ENCODE measurements around the gene CLEC4D.

The CLEC4D gene

DNA sequence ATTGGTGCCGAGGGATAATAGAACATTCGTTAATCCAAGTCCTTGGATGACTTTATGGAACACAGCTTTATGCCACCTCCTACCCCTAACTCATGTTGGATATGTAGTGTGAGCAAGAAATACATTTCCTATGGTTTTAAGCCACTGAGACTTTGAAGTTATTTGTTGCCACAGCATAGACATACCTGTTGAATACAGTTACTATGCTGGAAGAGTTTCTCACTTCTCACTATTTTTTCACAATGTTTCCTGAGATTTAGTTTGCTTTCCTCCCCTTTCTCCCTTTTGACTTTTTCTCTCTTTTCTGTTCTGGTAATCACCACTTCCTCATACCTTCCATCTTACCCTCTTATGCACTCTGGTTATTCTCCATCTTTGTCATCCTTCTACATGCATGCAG lies 34.9 kb downstream of the CLEC4D start:
- H3K4me3 ChIP-seq (replicated peaks in 1 of 2; ENCODE audit: low read depth in 2 of 2, low read length in 2 of 2) = no peak overlapping the region
- DNase-seq (ENCODE audit: low read depth in 2 of 2) = no peak
- TF ChIP-seq, protein P1, sequence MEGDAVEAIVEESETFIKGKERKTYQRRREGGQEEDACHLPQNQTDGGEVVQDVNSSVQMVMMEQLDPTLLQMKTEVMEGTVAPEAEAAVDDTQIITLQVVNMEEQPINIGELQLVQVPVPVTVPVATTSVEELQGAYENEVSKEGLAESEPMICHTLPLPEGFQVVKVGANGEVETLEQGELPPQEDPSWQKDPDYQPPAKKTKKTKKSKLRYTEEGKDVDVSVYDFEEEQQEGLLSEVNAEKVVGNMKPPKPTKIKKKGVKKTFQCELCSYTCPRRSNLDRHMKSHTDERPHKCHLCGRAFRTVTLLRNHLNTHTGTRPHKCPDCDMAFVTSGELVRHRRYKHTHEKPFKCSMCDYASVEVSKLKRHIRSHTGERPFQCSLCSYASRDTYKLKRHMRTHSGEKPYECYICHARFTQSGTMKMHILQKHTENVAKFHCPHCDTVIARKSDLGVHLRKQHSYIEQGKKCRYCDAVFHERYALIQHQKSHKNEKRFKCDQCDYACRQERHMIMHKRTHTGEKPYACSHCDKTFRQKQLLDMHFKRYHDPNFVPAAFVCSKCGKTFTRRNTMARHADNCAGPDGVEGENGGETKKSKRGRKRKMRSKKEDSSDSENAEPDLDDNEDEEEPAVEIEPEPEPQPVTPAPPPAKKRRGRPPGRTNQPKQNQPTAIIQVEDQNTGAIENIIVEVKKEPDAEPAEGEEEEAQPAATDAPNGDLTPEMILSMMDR (IDR thresholded peaks at IDR 0.05; ENCODE audit: low read depth, low read length) = no peak

DNA sequence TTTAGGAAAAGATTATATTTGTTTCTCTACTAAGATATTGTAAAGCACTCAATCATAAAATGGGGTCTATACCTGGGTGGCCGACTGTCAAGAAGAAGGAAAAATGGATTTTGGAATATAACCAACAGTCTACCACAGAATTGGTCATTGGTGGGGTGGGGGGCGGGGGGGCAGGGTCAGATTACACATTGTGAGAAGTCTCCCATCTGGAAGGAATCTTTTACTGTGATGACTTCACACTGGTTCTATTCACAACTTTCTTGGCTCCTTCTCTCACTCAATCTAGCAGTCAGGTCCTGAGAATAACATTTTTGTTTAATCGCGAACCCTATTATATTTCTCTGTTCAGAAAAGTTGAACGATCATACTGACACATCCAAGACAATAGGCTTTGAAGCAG lies 36.1 kb downstream of the CLEC4D start:
- no peak overlapping the region for H3K4me3 ChIP-seq (replicated peaks in 1 of 2; ENCODE audit: low read depth in 2 of 2, low read length in 2 of 2)
- TF ChIP-seq, protein P1 (IDR thresholded peaks at IDR 0.05; ENCODE audit: low read depth, low read length) = no peak
- DNase-seq (ENCODE audit: low read depth in 2 of 2) = no peak

DNA sequence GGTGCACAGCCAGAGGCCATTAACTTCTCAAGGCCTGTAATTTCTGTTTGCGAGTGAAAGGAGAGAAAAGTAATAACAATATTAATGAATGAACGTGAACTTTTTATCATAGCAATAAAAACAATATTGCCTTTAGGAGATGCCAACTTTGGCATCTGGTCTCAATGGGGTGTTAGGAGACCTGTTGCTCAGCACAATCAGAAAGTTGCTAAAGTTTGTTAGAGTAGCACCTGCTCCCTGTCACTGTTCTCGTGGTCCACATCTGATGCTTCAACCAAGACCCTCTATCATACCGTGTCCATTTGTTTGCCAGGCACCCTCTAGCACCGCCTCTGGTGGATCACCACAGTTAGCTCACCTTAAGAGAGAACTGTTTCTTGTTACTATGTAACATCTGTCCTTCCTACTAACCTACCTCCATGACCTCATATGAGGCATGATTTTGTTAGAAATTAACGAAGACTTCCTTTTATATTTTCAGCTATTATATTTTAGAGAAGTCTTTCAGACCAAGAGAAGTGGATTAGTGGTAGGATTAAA lies 39.9 kb downstream of the CLEC4D start:
- TF ChIP-seq, protein P1 (IDR thresholded peaks at IDR 0.05; ENCODE audit: low read depth, low read length) = no peak
- DNase-seq (ENCODE audit: low read depth in 2 of 2) = no peak

DNA sequence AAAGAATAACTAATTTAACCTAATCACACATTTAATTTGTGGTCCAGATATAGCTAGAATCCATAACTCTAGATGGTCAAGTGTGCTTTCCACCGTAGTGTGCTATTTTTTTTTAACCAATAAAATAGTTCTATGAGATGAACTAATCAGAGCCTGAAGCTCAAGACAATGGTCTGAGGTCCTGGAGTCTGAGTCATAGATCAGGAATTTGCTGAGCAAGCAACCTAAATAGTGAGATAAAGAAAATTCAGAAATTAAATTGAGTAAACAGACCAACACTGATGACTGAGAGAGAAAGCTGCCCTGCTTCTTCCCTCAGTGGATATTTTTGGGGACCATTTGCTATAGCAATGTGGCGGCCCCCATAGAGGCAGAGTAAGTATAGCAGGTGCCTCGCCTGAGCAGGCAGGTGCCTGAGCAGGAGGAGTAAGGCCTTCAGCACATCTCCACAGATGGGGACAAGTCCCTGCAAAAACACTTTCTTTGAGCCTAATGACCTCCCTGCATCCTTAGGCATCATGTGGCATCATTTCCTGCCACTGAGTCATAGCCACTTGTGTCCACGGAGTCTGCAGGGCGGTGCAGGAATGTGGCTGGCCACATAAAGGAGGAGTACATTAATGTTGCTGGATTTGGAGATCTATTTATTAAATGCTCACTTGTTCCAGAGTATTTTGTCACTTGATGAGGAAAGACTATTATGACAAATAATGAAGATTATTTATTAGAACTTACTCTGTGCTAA lies 41.3 kb downstream of the CLEC4D start:
- DNase-seq (ENCODE audit: low read depth in 2 of 2) = peak; percentile 35 to 61
- TF ChIP-seq, protein P1 (IDR thresholded peaks at IDR 0.05; ENCODE audit: low read depth, low read length) = no peak
- no peak overlapping the region for H3K4me3 ChIP-seq (replicated peaks in 1 of 2; ENCODE audit: low read depth in 2 of 2, low read length in 2 of 2)

More for the DNA sequence above, 39.9 kb downstream of the CLEC4D start:
- H3K4me3 ChIP-seq (replicated peaks in 1 of 2; ENCODE audit: low read depth in 2 of 2, low read length in 2 of 2) = no peak overlapping the region

DNA sequence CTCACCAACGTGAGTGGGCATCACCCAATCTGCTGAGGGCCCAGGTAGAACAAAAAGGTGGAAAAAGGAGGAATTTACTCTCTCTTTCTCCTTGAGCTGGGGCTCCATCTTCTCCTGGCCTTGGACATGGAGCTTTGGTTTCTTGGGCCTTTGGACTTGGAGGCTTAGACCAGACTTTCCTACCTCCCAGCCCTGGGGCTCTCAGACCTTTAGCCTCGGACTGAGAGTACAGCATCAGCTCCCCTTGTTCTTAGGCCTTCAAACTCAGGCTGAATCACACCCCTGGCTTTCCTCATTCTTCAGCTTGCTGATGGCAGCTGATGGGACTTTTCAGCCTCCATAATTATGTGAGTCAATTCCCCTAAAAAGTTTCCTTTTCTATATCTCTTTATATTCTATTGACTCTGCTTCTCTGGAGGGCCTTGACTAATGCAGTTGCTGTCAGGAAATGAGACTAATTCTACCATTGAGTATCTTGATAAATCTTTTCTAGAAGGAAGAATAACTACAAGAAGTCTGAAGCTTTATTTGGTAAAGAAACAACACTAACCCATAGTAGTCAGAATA lies 43.3 kb downstream of the CLEC4D start:
- no peak overlapping the region for H3K4me3 ChIP-seq (replicated peaks in 1 of 2; ENCODE audit: low read depth in 2 of 2, low read length in 2 of 2)
- DNase-seq (ENCODE audit: low read depth in 2 of 2) = no peak
- TF ChIP-seq, protein P1 (IDR thresholded peaks at IDR 0.05; ENCODE audit: low read depth, low read length) = no peak

DNA sequence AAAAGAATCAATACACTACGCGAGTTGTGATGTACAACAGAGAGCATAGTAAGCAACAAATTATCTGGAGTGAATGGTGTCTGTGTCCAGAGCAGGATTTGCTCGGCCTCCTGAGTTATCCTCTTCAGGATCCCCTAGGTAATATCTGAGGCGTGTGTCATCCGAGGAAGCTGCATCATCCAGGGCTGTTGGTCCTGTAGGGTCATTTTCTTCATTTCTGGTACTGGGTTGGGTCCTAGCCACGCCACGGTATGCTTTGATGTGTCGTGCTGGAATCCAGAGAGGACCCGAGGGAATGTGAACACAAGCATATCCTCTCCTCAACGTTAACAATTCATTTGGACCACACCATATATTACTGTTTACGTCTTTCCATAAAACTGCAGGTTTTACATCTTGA lies 46.4 kb downstream of the CLEC4D start:
- TF ChIP-seq, protein P1 (IDR thresholded peaks at IDR 0.05; ENCODE audit: low read depth, low read length) = no peak
- H3K4me3 ChIP-seq (replicated peaks in 1 of 2; ENCODE audit: low read depth in 2 of 2, low read length in 2 of 2) = no peak overlapping the region
- no peak for DNase-seq (ENCODE audit: low read depth in 2 of 2)

Measured in cardiac fibroblast (primary cell).